Measurements from ENCODE around the gene CNTNAP2. TPM values are rescaled to one million over a fixed set of nuclear protein-coding genes. Genes with fewer than 3 reads are reported as not detected.

Gene CNTNAP2
- total and polyA plus RNA-seq, 4 donors: 41.3 to 127 (median 67.8) TPM

- Histone ChIP-seq H3K9me3 (ENCODE audit: control insufficient read depth, insufficient read depth, low read length) (no peaks in the 10 kb centered on the region), H3K36me3 (ENCODE audit: control insufficient read depth, insufficient read depth, low read length) (no peaks in the 10 kb centered on the region)
- WGBS (ENCODE audit: insufficient coverage): 100% methylated on average over 1 of the region's 3 CpGs
These were observed 2157.5 kb downstream of the CNTNAP2 start for GRCh38 chr7:148274118-148274517.

GRCh38 chr7:148275359-148275890 is 2158.8 kb downstream of the CNTNAP2 start:
- 87% methylated on average over 4 of the region's 4 CpGs for WGBS (ENCODE audit: insufficient coverage)
- no peak overlapping the region for H3K4me3 ChIP-seq (ENCODE audit: low read depth, low read length)
- H3K9me3 ChIP-seq (ENCODE audit: control insufficient read depth, insufficient read depth, low read length): no peaks in the 10 kb centered on the region

More at GRCh38 chr7:148274118-148274517, 2157.5 kb downstream of the CNTNAP2 start:
- H3K4me1 ChIP-seq (ENCODE audit: control insufficient read depth, insufficient read depth, low read length): peaks cover 11% of the 10 kb centered on the region
- no peaks in the 10 kb centered on the region for H3K27me3 ChIP-seq (ENCODE audit: control insufficient read depth, insufficient read depth, low read length)
- DNase-seq (ENCODE audit: low read depth in 4 of 6, low spot score in 6 of 6): no peak
- H3K27ac ChIP-seq (ENCODE audit: low read depth, low read length): no peak overlapping the region
- H3K4me3 ChIP-seq (ENCODE audit: low read depth, low read length): no peak overlapping the region

DNA sequence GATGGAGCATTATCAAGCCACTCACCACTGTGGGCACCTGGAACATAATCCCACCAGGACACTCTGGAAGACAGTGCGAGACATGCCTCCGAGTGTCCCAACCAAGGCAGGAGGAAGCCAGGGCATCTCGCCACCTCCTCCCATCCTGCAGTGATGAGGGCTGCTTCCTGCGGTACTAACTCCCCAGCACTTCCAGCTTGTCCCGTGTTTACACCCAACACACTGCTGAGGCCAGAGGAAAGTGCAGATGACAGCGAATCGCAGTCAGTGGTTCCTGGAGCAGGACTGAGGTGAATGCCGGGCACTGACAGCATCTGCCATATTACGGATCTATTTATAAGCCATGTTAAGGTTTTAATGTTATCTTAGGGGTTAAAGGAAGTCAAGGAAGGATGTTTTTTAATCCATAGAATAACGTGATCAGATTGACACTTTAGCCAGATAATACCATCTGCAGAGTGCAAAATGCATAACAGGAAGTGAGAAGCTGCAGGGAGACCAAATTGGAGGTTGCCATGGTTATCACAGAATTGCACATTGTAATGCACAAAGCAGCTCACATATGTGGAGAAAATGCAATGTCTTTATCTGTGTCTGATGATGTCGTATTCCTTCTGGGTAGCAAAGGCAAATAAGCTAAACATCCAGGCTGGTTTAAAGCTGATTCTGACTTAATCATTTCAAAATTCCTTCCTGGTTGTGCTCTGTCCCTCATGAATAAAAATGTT is 2159.9 kb downstream of the CNTNAP2 start:
- Histone ChIP-seq H3K36me3 (ENCODE audit: control insufficient read depth, insufficient read depth, low read length) (no peaks in the 10 kb centered on the region), H3K9me3 (ENCODE audit: control insufficient read depth, insufficient read depth, low read length) (no peaks in the 10 kb centered on the region), H3K4me1 (ENCODE audit: control insufficient read depth, insufficient read depth, low read length) (peaks cover 11% of the 10 kb centered on the region), H3K27ac (ENCODE audit: low read depth, low read length) (no peak overlapping the region), H3K27me3 (ENCODE audit: control insufficient read depth, insufficient read depth, low read length) (no peaks in the 10 kb centered on the region), H3K4me3 (ENCODE audit: low read depth, low read length) (no peak overlapping the region)
- DNase-seq (ENCODE audit: low read depth in 4 of 6, low spot score in 6 of 6): peak in 3 of 6 donors; percentile 29 to 91 (median 90)
- 72% methylated on average over 10 of the region's 11 CpGs for WGBS (ENCODE audit: insufficient coverage)

More at GRCh38 chr7:148275359-148275890, 2158.8 kb downstream of the CNTNAP2 start:
- H3K27ac ChIP-seq (ENCODE audit: low read depth, low read length): no peak overlapping the region
- peaks cover 11% of the 10 kb centered on the region for H3K4me1 ChIP-seq (ENCODE audit: control insufficient read depth, insufficient read depth, low read length)
- no peaks in the 10 kb centered on the region for H3K36me3 ChIP-seq (ENCODE audit: control insufficient read depth, insufficient read depth, low read length)
- no peaks in the 10 kb centered on the region for H3K27me3 ChIP-seq (ENCODE audit: control insufficient read depth, insufficient read depth, low read length)
- no peak for DNase-seq (ENCODE audit: low read depth in 4 of 6, low spot score in 6 of 6)

GRCh38 chr7:148277042-148277660 is 2160.6 kb downstream of the CNTNAP2 start:
- Histone ChIP-seq H3K27ac (ENCODE audit: low read depth, low read length) (no peak overlapping the region), H3K9me3 (ENCODE audit: control insufficient read depth, insufficient read depth, low read length) (no peaks in the 10 kb centered on the region), H3K27me3 (ENCODE audit: control insufficient read depth, insufficient read depth, low read length) (no peaks in the 10 kb centered on the region), H3K36me3 (ENCODE audit: control insufficient read depth, insufficient read depth, low read length) (no peaks in the 10 kb centered on the region), H3K4me3 (ENCODE audit: low read depth, low read length) (no peak overlapping the region), H3K4me1 (ENCODE audit: control insufficient read depth, insufficient read depth, low read length) (peaks cover 11% of the 10 kb centered on the region)
- DNase-seq (ENCODE audit: low read depth in 4 of 6, low spot score in 6 of 6): no peak
- WGBS (ENCODE audit: insufficient coverage): 58% methylated on average over 9 of the region's 11 CpGs

DNA sequence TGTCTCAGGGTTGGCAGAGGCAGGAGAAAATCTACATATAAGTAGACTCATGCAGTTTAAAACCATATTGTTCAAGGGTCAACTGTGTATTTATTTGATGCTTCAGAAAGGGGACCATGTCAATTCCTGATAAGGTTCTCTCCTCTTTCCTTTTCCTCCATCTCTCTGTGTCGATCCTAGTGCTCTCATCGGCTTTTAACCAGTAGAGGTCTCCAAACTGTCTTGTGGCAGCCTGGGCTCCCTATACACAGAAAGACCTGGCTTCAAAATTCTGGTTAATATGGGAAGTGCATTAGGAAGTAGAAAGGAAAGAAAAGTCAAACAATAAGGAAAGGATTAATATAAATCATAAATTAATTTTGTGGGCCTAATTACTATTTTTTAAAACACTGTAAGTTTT is 2169.5 kb downstream of the CNTNAP2 start:
- peak in 2 of 6 donors; percentile 45 to 64 for DNase-seq (ENCODE audit: low read depth in 4 of 6, low spot score in 6 of 6)
- no peak overlapping the region for H3K4me3 ChIP-seq (ENCODE audit: low read depth, low read length)

GRCh38 chr7:148287538-148287937 is 2170.9 kb downstream of the CNTNAP2 start:
- H3K4me1 ChIP-seq (ENCODE audit: control insufficient read depth, insufficient read depth, low read length): no peaks in the 10 kb centered on the region
- no peaks in the 10 kb centered on the region for H3K9me3 ChIP-seq (ENCODE audit: control insufficient read depth, insufficient read depth, low read length)
- H3K27me3 ChIP-seq (ENCODE audit: control insufficient read depth, insufficient read depth, low read length): no peaks in the 10 kb centered on the region
- WGBS (ENCODE audit: insufficient coverage): no CpG with 5 or more reads among the region's 2 CpGs
- no peak for DNase-seq (ENCODE audit: low read depth in 4 of 6, low spot score in 6 of 6)
- no peaks in the 10 kb centered on the region for H3K36me3 ChIP-seq (ENCODE audit: control insufficient read depth, insufficient read depth, low read length)
- H3K27ac ChIP-seq (ENCODE audit: low read depth, low read length): no peak overlapping the region
- H3K4me3 ChIP-seq (ENCODE audit: low read depth, low read length): no peak overlapping the region

More for the DNA sequence above, 2169.5 kb downstream of the CNTNAP2 start:
- no peaks in the 10 kb centered on the region for H3K9me3 ChIP-seq (ENCODE audit: control insufficient read depth, insufficient read depth, low read length)
- no peak overlapping the region for H3K27ac ChIP-seq (ENCODE audit: low read depth, low read length)
- H3K36me3 ChIP-seq (ENCODE audit: control insufficient read depth, insufficient read depth, low read length): no peaks in the 10 kb centered on the region
- H3K4me1 ChIP-seq (ENCODE audit: control insufficient read depth, insufficient read depth, low read length): no peaks in the 10 kb centered on the region
- H3K27me3 ChIP-seq (ENCODE audit: control insufficient read depth, insufficient read depth, low read length): no peaks in the 10 kb centered on the region
- WGBS (ENCODE audit: insufficient coverage): no CpG with 5 or more reads among the region's 2 CpGs

GRCh38 chr7:148288592-148289151 is 2172.1 kb downstream of the CNTNAP2 start:
- Histone ChIP-seq H3K4me3 (ENCODE audit: low read depth, low read length) (no peak overlapping the region), H3K27me3 (ENCODE audit: control insufficient read depth, insufficient read depth, low read length) (no peaks in the 10 kb centered on the region), H3K36me3 (ENCODE audit: control insufficient read depth, insufficient read depth, low read length) (no peaks in the 10 kb centered on the region), H3K27ac (ENCODE audit: low read depth, low read length) (no peak overlapping the region), H3K9me3 (ENCODE audit: control insufficient read depth, insufficient read depth, low read length) (no peaks in the 10 kb centered on the region), H3K4me1 (ENCODE audit: control insufficient read depth, insufficient read depth, low read length) (no peaks in the 10 kb centered on the region)
- DNase-seq (ENCODE audit: low read depth in 4 of 6, low spot score in 6 of 6): no peak
- WGBS (ENCODE audit: insufficient coverage): 100% methylated on average over 1 of the region's 1 CpG

DNA sequence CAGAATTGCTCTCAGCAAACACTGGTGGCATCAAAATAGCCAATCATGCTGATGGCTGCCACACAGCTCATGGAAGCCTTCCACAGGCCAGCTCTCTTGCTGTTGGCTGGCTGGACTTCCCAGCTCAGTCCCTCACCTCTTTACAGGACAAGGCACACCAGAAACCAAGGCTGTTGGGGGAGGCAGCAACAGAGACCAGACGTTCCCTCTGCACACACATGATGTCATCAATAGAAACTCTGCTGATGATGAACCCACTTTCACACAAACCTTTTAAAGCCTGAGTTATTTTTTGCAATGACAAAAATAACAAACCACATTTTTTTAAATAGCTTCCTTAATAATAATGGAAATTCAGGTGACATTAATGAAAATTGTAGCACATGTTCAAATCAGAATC is 2173.0 kb downstream of the CNTNAP2 start:
- DNase-seq (ENCODE audit: low read depth in 4 of 6, low spot score in 6 of 6): no peak
- no peaks in the 10 kb centered on the region for H3K36me3 ChIP-seq (ENCODE audit: control insufficient read depth, insufficient read depth, low read length)
- H3K4me1 ChIP-seq (ENCODE audit: control insufficient read depth, insufficient read depth, low read length): no peaks in the 10 kb centered on the region
- no peaks in the 10 kb centered on the region for H3K27me3 ChIP-seq (ENCODE audit: control insufficient read depth, insufficient read depth, low read length)
- H3K27ac ChIP-seq (ENCODE audit: low read depth, low read length): no peak overlapping the region
- no peaks in the 10 kb centered on the region for H3K9me3 ChIP-seq (ENCODE audit: control insufficient read depth, insufficient read depth, low read length)
- WGBS (ENCODE audit: insufficient coverage): 17% methylated on average over 1 of the region's 1 CpG
- no peak overlapping the region for H3K4me3 ChIP-seq (ENCODE audit: low read depth, low read length)

DNA sequence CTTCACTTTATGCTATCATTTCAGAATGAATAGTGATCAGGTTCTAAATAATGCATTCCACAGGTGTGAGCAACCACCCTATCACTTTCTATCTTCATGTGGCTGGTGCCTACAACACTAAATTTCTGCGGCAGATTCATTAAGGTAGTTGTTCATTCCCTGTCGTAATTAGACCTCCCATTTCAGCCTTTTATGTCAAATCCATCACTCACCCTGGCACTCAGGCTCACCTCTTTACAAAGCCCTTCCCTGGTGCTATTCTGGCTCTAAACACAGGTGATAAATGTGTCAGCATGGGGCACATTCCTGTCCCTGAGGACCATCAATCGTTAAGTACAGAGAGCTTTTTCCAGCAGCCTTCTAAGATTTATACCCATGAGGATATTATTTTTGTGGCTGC is 2173.9 kb downstream of the CNTNAP2 start:
- no peaks in the 10 kb centered on the region for H3K27me3 ChIP-seq (ENCODE audit: control insufficient read depth, insufficient read depth, low read length)
- peak in 1 of 6 donors; percentile 67 for DNase-seq (ENCODE audit: low read depth in 4 of 6, low spot score in 6 of 6)
- no peaks in the 10 kb centered on the region for H3K4me1 ChIP-seq (ENCODE audit: control insufficient read depth, insufficient read depth, low read length)
- H3K36me3 ChIP-seq (ENCODE audit: control insufficient read depth, insufficient read depth, low read length): no peaks in the 10 kb centered on the region
- H3K9me3 ChIP-seq (ENCODE audit: control insufficient read depth, insufficient read depth, low read length): no peaks in the 10 kb centered on the region
- WGBS (ENCODE audit: insufficient coverage): 40% methylated on average over 3 of the region's 3 CpGs
- no peak overlapping the region for H3K4me3 ChIP-seq (ENCODE audit: low read depth, low read length)
- H3K27ac ChIP-seq (ENCODE audit: low read depth, low read length): no peak overlapping the region
